Mammary epithelial cell (primary cell): Measurements from ENCODE around the gene CYP2J2.

Source experiments
- EZH2 ChIP-seq: IDR thresholded peaks from 2 replicates; pipeline ENCODE4 v1.6.1; 2012; ENCODE audit warnings: low read length, inconsistent platforms, borderline replicate concordance
- TF ChIP-seq, protein P1 (sequence below), 2 donors: IDR thresholded peaks in 1 of 2; conservative IDR thresholded peaks in 1 of 2; 2 replicates each; pipeline ENCODE4 v1.5.1; 2011 to 2012; ENCODE audit warnings: inconsistent platforms in 2 of 2, low read length in 2 of 2, mild to moderate bottlenecking in 2 of 2, control low read depth in 1 of 2, low read depth in 1 of 2; ENCODE audit not compliant: insufficient read depth in 1 of 2; ENCODE audit errors: extremely low read depth in 1 of 2

DNA sequence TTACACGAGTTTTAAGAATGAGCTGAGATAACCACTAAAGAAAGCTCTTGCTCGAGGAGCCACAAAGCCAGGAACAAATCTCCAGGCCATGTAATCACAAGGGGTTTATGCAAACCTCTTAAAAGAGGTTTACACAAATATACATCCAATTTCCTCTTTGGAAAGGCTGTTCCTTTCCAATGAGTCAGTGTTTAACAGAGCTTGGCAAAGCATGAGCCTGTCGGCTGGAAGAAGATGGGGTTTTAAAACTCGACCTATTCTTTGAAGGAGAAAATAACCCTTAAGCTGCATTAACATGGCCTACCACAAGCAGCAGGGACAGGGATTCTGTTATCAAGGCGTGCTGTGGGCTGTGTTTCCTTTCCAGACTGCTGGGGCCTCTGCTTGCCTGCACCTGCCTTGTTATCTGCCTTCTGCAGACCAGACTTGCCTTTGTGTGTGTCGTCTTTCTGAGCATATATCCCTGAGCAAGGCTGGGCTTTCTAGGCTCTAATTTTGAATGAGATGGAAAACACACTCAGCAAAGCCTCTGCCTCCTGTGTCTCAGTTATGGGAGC lies 40.6 kb upstream of the CYP2J2 start:
- TF ChIP-seq, protein P1, sequence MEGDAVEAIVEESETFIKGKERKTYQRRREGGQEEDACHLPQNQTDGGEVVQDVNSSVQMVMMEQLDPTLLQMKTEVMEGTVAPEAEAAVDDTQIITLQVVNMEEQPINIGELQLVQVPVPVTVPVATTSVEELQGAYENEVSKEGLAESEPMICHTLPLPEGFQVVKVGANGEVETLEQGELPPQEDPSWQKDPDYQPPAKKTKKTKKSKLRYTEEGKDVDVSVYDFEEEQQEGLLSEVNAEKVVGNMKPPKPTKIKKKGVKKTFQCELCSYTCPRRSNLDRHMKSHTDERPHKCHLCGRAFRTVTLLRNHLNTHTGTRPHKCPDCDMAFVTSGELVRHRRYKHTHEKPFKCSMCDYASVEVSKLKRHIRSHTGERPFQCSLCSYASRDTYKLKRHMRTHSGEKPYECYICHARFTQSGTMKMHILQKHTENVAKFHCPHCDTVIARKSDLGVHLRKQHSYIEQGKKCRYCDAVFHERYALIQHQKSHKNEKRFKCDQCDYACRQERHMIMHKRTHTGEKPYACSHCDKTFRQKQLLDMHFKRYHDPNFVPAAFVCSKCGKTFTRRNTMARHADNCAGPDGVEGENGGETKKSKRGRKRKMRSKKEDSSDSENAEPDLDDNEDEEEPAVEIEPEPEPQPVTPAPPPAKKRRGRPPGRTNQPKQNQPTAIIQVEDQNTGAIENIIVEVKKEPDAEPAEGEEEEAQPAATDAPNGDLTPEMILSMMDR (conservative IDR thresholded peaks at IDR 0.05 in 1 of 2, IDR thresholded peaks at IDR 0.05 in 1 of 2; ENCODE audit: extremely low read depth in 1 of 2, insufficient read depth in 1 of 2, low read depth in 1 of 2, low read length in 2 of 2), result no peak
- TF ChIP-seq EZH2, result no peak
